GM18520 (cell line): ENCODE results near the gene PYGO2.
"Not testable (repeated sequence)": the region's sequence is repeated elsewhere in the genome, so short reads cannot be mapped to it uniquely, and the experiment has no call there.

Experiments
- ATAC-seq: cut with Tn5 transposase; IDR thresholded peaks from one replicate; pipeline ENCODE4 v1.9.1; 2021; ENCODE audit not compliant: unreplicated experiment

PYGO2 gene

GRCh38 chr1:154911691-154912550 is 49.7 kb downstream of the PYGO2 start:
- ATAC-seq, result no peak

- ATAC-seq, result no peak
Measured at GRCh38 chr1:154910851-154911250, 50.7 kb downstream of the PYGO2 start.

- no peak for ATAC-seq
Measured at GRCh38 chr1:154908937-154909336, 52.6 kb downstream of the PYGO2 start.

- ATAC-seq, result not testable (repeated sequence)
Measured at GRCh38 chr1:154908129-154908528, 53.5 kb downstream of the PYGO2 start.
